Stimulated activated CD4-positive, alpha-beta T cell treated with anti-CD3 and anti-CD28 coated beads, Interleukin-4, amount 100 ng/mL, for 24 hours (primary cell): Measurements from ENCODE around the gene MRTFB.
"Not testable (repeated sequence)": the region's sequence is repeated elsewhere in the genome, so short reads cannot be mapped to it uniquely, and the experiment has no call there.

Source experiments
- DNase-seq: peaks from one replicate; pipeline ENCODE4 v3.0.0-alpha.2; 2020

The MRTFB gene

GRCh38 chr16:14070877-14071575 lies at the start of gene MRTFB:
TSS of gene MRTFB (plus strand) at chr16:14071319. CDS start at chr16:14140607, 69,288 bp downstream.
- DNase-seq, result peak; percentile 77

- DNase-seq, result not testable (repeated sequence)
These were observed 47.6 kb upstream of the MRTFB start for GRCh38 chr16:14023526-14023925.

- no peak for DNase-seq
These were observed 46.8 kb upstream of the MRTFB start for GRCh38 chr16:14024283-14024682.

- no peak for DNase-seq
These were observed 44.4 kb upstream of the MRTFB start for GRCh38 chr16:14026572-14027285.

- DNase-seq, result no peak
These were observed 42.9 kb upstream of the MRTFB start for GRCh38 chr16:14028202-14028601.

GRCh38 chr16:14029658-14030057 lies 41.5 kb upstream of the MRTFB start:
- DNase-seq, result no peak

- no peak for DNase-seq
These were observed 36.0 kb upstream of the MRTFB start for GRCh38 chr16:14035092-14035491.

GRCh38 chr16:14036889-14037288 lies 34.2 kb upstream of the MRTFB start:
- DNase-seq, result no peak

- DNase-seq, result no peak
These were observed 33.2 kb upstream of the MRTFB start for GRCh38 chr16:14037960-14038359.

GRCh38 chr16:14041164-14041563 lies 30.0 kb upstream of the MRTFB start:
- DNase-seq, result no peak

- DNase-seq, result no peak
These were observed 28.4 kb upstream of the MRTFB start for GRCh38 chr16:14042706-14043105.

GRCh38 chr16:14043278-14043677 lies 27.8 kb upstream of the MRTFB start:
- no peak for DNase-seq

GRCh38 chr16:14043793-14044192 lies 27.3 kb upstream of the MRTFB start:
- DNase-seq, result no peak

GRCh38 chr16:14047121-14047859 lies 23.8 kb upstream of the MRTFB start:
- not testable (repeated sequence) for DNase-seq

GRCh38 chr16:14050291-14051027 lies 20.7 kb upstream of the MRTFB start:
- no peak for DNase-seq

- DNase-seq, result no peak
These were observed 19.9 kb upstream of the MRTFB start for GRCh38 chr16:14051103-14051729.

- DNase-seq, result no peak
These were observed 14.1 kb upstream of the MRTFB start for GRCh38 chr16:14056970-14057369.

- DNase-seq, result no peak
These were observed 13.2 kb upstream of the MRTFB start for GRCh38 chr16:14057878-14058382.

- DNase-seq, result no peak
These were observed 9.3 kb upstream of the MRTFB start for GRCh38 chr16:14061732-14062259.

GRCh38 chr16:14062261-14062660 lies 8.9 kb upstream of the MRTFB start:
- DNase-seq, result no peak

- no peak for DNase-seq
These were observed 7.2 kb upstream of the MRTFB start for GRCh38 chr16:14063618-14064581.
